ENCODE measurements around the gene BLOC1S5. TPM values are rescaled to one million over a fixed set of nuclear protein-coding genes. Genes with fewer than 3 reads are reported as not detected.
"Not testable (repeated sequence)": the region's sequence is repeated elsewhere in the genome, so short reads cannot be mapped to it uniquely, and the experiment has no call there.

The BLOC1S5 gene
- polyA plus RNA-seq, 1 donor = 12.1 TPM

- DNase-seq = no peak
Observed at GRCh38 chr6:8080362-8081151, 16.4 kb upstream of the BLOC1S5 start.

- DNase-seq = no peak
Observed at GRCh38 chr6:8079126-8079525, 14.9 kb upstream of the BLOC1S5 start.

- DNase-seq = no peak
Observed at GRCh38 chr6:8077991-8078390, 13.8 kb upstream of the BLOC1S5 start.

- DNase-seq = no peak
Observed at GRCh38 chr6:8075704-8076103, 11.5 kb upstream of the BLOC1S5 start.

GRCh38 chr6:8075185-8075584 is 11.0 kb upstream of the BLOC1S5 start:
- no peak for DNase-seq

GRCh38 chr6:8074213-8074612 is 10.0 kb upstream of the BLOC1S5 start:
- no peak for DNase-seq

- DNase-seq = no peak
Observed at GRCh38 chr6:8073758-8074157, 9.6 kb upstream of the BLOC1S5 start.

- no peak for DNase-seq
Observed at GRCh38 chr6:8070718-8071117, 6.5 kb upstream of the BLOC1S5 start.

GRCh38 chr6:8069631-8070284 is 5.6 kb upstream of the BLOC1S5 start:
- DNase-seq = no peak

GRCh38 chr6:8069151-8069550 is 5.0 kb upstream of the BLOC1S5 start:
- DNase-seq = no peak

GRCh38 chr6:8066108-8066507 is 1.9 kb upstream of the BLOC1S5 start:
- no peak for DNase-seq

- no peak for DNase-seq
Observed at GRCh38 chr6:8065519-8065911, 1.3 kb upstream of the BLOC1S5 start.

- DNase-seq = no peak
Observed at GRCh38 chr6:8064638-8065518, 689 bp upstream of the BLOC1S5 start.

GRCh38 chr6:8061736-8062135 is 2.5 kb downstream of the BLOC1S5 start:
- no peak for DNase-seq

- no peak for DNase-seq
Observed at GRCh38 chr6:8060346-8060745, 3.8 kb downstream of the BLOC1S5 start.

GRCh38 chr6:8059129-8059528 is 5.1 kb downstream of the BLOC1S5 start:
- no peak for DNase-seq

GRCh38 chr6:8057793-8058192 is 6.4 kb downstream of the BLOC1S5 start:
- no peak for DNase-seq

- DNase-seq = no peak
Observed at GRCh38 chr6:8057263-8057662, 6.9 kb downstream of the BLOC1S5 start.

GRCh38 chr6:8054276-8054675 is 9.9 kb downstream of the BLOC1S5 start:
- no peak for DNase-seq

GRCh38 chr6:8047541-8048292 is 16.5 kb downstream of the BLOC1S5 start:
- DNase-seq = no peak

GRCh38 chr6:8045769-8046168 is 18.4 kb downstream of the BLOC1S5 start:
- DNase-seq = not testable (repeated sequence)

GRCh38 chr6:8043221-8043620 is 21.0 kb downstream of the BLOC1S5 start:
- DNase-seq = no peak

All from hindlimb muscle (tissue), 1 donor.